Embryonic facial prominence (tissue), 1 donor: ENCODE data around the gene PDCD11.
A peak's percentile ranks its signal among the peaks of the same experiment; 100 is the strongest.

Experiments used
- DNase-seq: peaks from one replicate; pipeline ENCODE4 v3.0.0-alpha.2; 2016; ENCODE audit errors: extremely low spot score

The PDCD11 gene

DNA sequence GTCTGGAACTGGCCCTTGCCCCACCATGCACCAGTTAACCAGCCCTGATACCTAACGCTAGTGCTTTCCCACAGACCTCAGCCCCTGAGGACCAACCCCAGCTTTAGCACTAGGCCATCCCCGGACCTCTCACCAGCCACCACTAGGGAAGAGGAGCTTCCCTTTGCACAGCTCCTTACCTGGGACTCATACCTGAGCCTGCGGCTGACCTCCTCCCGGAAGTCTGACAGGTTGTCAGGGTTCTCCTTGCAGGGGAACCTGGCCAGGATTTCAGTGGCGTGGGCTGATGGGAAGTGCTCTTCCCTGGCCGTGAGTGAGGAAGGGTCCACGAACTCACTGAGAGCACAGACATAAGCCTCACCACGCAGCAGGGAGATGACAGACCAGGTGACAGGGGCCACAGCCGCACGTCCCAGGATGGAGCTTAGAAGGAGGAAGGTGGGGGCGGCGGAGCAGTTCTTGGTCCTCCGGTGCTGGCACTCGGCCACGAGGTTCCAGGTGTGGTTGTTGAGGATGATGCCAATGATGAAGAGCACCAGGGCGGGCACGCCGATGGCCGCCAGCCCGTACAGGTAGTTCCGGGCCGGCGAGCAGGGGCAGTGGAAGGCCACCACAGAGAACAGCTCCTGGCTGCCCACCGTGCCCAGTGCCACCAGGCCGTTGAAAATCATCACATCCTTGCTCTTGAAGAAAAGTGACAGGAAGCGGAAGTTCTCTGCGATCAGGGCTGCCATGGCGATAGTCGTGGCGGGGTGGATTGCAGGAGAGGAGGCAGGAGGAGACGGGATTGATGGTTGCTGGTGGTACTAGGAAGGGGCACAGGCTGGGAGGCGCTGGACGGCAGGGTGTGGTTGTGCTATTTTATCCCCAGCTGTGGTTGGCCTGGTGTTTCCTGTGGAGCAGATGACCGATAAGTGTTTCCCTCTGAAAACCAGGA, 53.0 kb downstream of the PDCD11 start:
- DNase-seq = no peak

DNA sequence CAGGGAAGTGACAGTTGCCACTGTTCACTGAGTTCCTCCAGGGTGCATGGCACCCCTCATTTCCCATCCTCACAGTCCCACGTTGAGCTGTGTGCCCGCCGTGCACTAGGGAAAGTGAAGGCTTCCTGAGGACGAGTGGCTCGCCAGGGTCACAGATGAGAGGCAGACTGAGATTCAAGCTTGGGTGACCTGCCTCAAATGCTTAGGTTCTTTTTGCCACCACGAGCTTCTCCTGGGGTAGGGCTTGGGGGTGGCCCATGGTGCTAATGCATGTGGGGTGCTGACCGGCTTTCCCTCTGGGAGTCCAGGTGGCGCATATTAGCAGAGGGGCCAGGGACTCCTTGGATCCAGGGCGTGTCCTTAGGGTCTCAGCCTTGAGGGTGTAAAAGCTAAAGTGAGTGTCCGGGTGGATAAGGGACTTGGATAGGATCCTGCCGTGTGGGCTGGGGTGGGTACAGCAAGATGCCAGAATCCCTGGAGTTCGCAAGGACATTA, 53.8 kb downstream of the PDCD11 start:
- no peak for DNase-seq

DNA sequence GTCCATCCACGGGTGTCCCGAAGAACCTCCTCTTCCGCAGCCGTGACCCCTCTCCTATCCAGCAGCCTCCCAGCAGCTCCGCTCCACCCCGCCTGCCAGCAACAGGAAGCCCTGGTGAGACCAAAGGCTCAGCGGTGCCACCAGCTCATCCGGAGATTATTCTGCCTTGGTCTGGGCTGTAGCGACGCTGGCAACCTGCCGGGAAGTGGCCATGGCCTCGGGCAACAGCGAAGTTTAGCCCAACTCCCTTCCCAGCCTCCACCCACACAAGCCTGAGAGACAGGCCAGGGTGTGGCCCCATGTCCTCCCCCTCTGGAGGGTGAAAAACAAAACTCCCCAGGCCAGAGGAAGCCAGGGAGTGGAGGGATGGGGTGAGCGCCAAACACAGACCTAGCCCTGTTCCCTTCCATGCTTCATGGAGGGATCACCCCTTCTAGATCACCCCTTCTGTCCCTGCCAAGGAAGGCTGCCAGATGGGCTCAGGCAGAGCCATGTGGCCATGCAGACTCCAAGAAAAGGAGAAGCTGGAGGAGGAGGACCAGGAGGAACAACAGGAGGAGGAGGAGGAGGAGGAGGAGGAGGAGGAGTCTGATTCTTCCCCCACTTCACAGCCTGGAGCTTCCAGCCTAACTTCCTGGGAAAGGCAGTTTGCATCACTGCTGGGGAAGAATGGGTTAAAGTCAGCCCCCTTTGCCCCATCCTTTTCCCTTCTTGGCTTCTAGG, 54.8 kb downstream of the PDCD11 start:
- DNase-seq = no peak

DNA sequence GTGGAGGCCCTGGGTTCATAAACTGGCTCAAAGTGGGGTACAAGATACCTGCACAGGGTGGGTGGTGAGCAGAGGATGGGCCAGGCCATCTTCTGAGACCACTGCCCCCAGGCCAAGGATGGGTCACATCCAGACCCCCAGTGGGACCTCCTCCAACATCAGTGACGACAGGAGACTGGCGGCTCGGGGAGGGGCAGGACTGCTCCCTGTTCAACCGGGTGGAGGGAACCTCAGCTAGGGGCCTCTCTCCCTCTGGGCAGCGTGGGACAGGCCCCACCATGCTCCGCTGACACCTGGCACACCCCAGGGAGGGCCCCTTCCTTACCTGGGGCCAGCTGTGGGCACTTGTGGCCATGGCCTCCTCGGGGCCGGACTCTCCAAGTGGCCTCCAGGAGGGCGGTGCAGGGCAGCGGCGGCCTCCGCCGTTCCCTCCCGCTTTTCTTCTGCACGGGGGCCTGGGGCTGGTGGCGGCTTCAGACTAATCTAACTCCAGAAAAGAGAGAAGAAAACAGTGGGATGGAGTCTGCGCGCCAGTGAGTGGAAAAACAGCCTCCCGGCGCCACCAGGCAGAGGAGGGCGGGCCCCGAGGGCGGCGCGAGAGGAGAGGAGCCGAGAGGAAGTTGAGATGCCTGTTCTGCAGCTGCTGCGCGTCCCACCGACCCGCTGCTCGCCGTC, 55.5 kb downstream of the PDCD11 start, which contains the start of gene CALHM2:
TSS of gene CALHM2 (minus strand) at position 540 of the 675 bp plus-strand sequence. CDS start 2,429 bp downstream, outside the sequence.
- DNase-seq = peak; percentile 57

DNA sequence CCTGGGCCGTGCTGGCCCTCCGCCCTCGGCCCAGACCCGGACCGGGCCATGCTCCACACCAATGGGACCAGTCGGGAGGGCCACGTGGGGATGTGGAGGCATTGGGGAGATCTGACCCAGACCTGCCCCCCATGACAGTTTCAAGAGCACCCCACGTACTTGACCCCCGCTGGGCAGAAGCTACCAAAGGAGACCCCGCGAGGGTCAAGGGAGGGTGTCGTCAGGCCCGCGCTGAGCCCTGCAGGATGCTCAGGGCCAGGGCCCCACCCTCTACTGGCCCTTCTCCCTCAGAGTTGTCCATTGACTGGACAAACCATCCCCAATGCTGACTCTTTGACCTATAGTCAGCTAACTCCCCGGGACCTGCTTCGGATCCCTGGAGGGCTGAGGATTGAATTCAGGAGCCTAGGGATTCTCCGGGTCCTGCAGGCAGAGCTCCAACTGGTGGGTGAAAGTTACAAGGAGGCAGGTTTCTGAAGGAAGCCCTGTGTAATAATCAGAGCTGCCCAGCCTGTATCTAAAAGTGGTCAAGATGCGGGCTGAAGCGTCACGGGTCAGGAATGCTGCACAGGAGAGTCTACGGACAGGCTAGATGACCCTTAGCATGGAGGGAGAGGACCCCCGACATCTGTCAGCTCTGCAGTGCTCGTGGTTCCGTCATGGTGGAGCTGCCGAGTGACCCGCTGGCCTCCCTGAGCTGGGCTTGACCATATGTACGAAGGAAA, 56.2 kb downstream of the PDCD11 start:
- no peak for DNase-seq

DNA sequence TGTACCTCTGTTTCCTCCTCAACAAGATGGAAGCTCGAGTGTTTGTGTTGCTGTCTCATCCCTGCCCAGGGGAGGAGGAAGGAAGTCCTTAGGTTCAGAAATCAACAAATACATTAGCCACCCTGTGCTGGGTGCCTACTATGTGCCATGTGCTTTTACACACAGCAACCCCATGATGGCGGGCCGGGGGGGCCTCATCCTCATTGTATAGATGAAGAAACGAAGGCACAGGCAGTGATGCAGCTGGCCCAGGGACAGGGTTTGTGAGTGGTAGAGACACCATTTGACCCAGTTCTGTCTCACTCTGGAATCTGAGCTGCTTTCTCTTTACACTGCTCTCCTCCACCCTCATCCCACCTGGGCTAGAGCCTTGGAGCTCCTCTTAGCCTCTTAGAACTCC, 57.6 kb downstream of the PDCD11 start:
- no peak for DNase-seq

DNA sequence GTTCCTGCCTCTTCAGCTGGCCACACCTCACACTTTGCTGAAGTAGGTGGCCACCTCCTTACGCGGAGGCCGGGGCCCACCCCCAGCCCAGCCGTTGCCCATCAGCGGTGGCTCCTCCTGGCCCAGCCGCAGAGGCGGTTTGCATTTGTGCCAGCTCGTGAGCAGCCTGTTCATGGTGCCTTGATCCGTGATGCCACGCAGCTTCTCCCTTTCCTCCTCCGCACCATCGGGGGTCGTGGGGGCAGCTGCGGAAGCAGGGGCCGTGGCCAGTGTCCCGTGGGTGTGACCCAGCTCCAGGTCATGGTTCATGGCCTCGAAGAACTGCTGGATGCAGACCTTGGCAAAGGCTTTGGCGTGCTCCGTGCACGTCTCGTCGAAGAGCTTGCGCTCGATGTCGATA, 58.8 kb downstream of the PDCD11 start:
- DNase-seq = no peak

DNA sequence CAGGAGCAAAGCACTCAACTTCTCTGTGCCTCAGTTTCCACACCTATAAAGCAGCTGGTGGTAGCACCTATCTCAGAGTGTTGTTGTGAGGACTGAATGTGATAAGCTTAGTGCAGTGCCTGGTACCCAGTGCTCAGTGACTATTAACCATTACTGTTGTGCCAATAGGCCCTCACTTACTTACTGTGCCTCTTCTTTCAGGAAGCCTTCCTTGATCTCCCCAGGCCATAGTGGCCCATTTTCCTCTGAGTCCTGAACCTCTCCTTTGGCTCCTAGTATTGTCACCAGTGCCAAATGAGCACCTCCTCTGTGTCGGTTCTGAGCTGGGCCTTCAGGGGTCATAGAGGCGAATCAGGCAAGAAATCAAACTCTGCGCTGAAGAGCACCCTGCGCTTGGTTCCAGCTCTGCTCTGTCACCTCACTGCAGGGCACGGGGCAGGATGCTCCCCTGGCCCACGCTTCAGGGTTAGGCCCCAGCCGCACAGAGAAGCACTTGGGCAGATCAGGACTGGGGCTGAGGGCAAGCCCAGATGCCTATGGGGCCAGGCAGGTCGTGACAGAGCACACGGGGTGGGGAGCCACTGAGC, 59.7 kb downstream of the PDCD11 start:
- no peak for DNase-seq

DNA sequence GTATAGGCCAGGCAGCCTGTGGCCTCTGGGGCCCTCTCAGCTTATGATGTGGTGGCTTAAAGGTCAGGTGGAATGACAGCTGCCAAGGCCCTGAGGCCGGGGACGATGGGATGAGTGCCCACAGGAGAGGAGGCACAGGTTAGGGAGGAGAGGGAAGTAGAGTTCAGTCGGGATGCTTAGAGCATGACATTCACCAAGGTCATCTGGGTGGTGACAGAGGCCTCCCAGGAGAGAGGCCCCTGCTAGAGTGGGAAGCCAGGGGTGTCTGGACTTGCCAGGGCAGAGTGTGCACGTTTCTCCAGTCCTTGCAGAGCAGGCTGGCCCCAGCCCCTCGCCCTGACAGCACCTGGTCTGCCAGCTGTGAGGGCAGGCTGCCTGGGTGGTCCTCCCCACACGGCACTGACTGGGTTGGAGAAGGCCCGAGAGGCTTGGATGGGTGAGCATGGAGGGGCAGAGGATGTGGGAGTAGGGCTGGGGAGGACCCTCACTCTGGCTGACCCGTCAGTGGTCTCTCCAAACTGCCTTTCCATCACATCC, 60.8 kb downstream of the PDCD11 start:
- no peak for DNase-seq

DNA sequence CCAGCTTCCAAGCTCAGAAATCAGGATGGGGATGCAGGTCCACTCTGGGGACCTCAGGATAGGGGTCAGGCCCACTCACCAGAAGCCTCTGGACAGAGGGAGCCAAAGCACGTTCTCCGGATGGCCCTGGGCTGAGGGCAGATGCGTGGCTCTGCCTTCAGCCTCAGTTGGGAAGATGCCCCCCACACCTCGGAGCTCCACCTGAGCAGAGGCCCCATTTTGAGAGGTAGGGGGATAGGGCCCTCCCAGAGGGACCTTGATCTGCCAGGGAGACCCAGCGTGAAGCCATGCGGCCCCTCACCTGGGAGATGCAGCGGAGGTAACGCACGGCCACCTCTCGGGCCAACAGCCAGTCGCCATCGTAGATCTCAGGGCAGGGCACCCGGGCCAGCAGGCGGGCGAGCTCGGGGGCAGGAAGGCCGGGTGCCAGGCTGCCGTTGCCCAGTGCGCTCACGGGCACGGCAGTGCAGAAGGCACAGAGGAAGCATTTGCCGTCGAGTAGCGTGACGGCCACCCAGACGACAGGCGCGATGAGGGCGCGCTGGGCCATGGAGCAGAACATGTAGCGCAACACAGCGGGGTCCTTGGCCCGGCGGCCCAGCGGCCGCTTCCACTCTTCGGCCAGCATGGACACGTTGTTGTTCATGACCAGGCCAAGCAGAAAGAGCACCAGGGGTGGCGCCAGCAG, 61.6 kb downstream of the PDCD11 start:
- no peak for DNase-seq

DNA sequence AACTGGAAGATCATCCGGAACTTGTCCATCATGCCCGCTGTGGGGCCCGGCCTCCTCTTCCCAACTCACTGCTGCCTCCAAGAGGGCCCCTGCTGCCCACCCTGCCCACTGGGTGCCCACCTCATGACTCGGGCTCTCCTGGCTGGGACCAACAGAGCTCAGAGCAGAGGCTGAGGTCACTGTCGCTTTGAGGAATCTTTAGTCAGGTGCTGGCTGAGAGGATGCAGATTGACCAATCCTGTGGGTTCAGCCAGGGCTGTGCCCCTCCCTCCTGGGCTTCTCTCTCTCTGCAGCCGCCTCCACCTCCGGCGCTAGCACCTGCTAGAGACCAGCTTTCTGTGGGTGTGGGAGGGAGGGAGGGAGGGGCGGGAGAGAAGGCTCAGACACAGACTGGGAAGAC, 62.3 kb downstream of the PDCD11 start, which contains the start of gene CALHM1:
TSS of gene CALHM1 (minus strand) at position 181 of the 400 bp plus-strand sequence. CDS start at position 32, 149 bp downstream.
- no peak for DNase-seq

DNA sequence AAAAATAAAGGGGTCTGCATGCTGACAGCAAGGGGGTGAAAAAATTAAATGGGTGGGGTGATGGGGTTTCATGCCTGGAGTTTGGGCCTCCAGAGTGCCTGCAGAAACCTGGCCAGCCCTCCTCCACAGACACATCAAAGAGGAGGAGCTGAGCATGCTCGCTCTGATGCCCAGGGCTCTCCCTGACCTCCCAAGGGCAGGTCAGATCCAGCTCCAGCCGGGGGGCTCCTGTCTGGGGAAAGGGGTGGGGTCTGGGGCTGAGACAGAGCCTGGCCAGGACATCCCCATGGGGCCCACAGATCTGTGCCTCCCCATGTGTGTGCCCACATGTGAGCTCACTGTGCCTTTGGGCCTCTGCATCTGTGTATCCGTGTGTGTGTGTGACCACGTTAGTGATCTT, 63.2 kb downstream of the PDCD11 start:
- no peak for DNase-seq

DNA sequence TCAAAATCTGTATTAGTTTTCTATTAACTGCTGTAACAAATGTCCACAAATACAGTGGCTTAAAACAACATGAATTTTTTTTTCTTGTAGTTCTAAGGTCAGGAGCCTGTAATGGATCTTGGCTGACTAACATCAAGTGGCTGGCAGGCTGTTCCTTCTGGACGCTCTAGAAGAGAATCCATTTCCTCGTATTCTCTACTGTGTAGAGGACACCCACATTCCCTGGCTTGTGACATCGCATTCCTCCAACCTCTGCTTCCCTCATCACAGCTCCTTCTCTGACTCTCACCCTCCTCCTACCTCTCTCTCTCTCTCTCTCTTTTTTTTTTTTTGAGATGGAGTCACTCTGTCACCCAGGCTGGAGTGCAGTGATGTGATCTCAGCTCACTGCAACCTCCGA, 67.1 kb downstream of the PDCD11 start:
- DNase-seq = no peak

DNA sequence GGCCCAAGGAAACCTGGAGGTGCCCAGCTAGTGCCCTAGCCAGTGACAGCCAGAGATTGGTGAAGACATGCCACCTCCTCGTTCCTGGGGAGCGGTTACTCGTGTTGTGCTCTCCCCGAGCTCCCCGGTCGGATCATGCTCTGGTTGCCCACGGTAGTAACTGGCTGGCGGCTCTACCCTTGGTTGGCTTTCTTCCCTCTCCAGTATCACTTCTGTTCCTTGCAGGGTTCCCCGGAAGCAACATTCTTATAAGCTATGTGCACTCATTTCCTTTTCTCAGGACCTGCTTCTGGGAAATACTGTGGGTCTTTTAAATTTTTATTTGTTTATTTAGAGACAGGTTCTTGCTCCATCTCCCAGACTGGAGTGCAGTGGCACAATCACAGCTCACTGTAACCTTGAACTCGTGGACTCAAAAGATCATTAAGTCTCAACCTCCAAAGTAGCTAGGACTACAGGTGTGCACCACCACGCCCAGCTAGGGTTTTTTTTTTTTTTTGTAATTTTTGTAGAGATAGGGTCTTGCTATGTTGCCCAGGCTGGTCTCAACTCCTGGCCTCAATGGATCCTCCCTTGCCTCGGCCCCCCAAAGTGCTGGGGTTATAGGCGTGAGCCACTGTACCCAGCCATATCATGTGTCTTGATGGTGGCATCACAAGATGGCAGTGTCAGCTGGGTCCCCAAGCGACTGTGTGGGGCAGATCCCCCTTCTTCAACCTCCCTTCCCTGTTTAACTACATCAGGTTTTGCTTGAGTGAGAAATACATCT, 69.2 kb downstream of the PDCD11 start:
- DNase-seq = no peak

DNA sequence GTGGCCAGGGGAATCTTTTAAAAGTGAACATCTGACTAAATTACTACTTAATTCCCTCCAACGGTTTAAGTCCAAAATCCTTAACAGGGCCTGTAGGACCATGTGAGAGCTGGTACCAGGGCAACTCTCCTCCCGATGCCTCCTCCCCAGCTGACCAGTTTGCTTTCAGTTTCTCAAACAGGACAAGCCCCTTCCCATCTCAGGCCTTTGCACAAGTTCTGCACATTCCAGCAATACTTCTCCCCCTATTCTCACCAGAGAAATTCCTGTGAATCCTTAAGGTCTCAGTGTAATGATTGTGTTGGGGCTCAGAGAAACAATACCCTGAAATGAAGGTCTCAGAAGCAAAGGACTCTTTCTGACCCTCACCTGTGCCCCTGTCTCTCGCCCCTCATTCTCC, 70.3 kb downstream of the PDCD11 start:
- no peak for DNase-seq

DNA sequence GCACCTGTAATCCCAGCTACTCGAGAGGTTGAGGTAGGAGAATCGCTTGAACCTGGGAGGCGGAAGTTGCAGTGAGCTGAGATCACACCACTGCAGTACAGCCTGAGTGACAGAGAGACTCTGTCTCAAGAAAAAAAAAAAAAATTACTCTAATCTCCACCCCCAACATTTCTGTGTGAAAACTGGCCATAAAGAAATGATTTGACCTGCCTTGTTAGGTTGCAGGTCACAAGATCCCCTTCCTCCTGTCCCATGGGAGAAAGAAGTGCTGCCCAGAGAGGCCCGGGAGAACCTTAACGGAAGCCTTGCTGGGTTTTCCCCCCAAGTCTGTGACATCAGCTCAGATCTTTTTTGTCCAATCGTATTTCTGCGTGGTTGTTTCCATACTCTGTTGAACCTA, 71.0 kb downstream of the PDCD11 start:
- DNase-seq = no peak

DNA sequence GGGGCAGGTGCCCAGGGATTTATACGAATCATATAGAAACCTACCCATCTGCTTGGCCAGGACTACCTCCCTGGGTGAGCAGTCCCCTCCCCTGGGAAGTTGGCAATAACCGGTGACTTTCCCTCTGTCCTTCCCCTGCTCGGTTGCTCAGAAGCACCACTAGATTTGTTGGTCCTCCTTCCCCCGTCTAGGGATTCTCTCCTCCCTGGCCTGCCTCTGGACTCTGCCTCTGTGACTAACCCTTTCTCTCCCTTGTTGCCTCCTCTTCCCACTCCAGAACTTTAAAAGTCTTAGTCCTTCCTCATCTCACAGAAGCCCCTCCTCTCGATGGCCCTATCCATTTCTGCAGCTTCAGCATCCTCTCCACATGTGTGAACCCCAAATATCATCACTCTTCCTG, 72.8 kb downstream of the PDCD11 start:
- DNase-seq = no peak

DNA sequence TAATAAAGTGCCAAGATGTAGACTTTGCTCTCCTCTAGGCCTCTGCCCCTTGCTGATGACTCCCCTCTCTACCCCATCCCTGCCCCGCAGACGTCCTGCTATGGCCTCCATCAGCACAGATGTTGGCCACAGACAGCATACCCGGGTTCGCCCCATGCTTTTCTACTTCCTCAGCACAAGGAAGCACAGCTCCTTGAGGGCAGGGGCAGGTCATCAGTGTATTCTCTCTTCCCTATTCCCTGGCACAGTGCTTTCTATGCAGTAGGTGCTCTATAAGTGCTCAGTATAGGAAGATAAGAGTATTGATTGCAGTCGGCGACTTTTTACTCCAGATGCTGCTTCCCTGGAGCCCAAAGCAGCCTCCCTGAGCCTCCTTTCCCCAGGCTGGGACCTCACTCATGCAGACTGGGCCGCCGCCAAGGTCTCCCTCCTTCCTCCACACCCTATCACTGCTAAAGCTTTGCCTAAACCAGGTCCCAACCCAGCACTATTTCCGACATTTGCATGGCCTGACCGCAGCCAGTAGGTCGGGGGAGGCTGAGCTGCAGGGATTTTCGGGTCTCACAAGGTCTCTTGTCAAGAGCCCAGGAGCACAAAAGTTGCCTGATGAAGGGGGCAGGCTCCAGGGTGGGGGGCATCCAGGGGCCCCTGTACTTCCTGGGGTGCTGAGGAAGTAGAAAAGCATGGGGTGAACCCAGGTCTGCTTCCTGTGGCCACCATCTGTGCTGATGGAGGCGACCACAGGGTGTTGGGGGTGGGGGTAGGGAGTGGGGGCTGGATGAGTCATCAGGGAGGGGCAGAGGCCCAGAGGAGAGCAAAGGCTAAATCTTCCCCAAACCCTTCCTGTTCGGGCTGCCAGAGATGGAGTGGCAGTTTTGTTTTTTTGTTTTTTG, 74.6 kb downstream of the PDCD11 start:
- DNase-seq = no peak
